ENCODE data around the gene GAA.
"Not testable (repeated sequence)": the region's sequence is repeated elsewhere in the genome, so short reads cannot be mapped to it uniquely, and the experiment has no call there.

The GAA gene

DNA sequence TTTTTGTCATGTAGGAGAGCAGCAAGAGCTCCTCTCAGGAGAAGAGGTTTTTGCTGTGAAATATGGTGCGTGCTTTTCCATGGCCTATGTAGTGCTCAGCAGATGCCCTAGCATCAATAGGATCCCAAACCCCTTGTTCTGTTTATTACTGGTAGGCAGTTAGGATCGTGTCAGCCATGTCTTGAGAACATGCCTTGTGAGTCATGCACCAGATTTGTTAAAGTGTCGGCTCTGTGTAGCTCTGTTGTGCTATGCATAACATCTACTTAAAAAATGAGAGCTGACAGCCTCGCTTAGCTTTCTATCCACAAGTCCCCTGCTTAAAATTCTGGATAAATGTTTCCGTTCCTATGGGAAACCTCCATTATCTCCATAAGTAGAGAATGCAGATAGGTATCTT lies 50.0 kb downstream of the GAA start:
- DNase-seq = no peak

GRCh38 chr17:80152081-80152702 lies 50.8 kb downstream of the GAA start:
- DNase-seq = peak in 1 of 5 experiments; percentile 44

- DNase-seq = no peak
Measured at GRCh38 chr17:80153004-80153403, 51.6 kb downstream of the GAA start.

GRCh38 chr17:80154166-80154565 lies 52.8 kb downstream of the GAA start:
- DNase-seq = no peak

DNA sequence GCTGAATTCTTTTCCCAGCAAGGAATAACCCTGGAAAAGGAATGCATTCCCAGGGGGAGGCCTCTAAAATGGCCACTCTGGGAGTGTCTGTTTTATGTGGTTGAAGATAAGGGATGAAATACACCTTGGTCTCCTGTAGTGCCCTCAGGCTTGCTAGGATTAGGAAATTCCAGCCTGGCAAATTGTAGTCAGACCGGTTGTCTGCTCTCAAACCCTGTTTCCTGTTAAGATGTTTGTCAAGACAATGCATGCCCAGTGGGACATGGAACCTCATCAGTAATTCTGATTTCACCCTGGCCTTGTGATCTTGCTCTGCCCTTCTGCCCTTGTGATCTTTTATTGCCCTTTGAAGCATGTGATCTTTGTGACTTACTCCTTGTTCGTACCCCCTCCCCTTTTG lies 54.2 kb downstream of the GAA start:
- DNase-seq = not testable (repeated sequence)

DNA sequence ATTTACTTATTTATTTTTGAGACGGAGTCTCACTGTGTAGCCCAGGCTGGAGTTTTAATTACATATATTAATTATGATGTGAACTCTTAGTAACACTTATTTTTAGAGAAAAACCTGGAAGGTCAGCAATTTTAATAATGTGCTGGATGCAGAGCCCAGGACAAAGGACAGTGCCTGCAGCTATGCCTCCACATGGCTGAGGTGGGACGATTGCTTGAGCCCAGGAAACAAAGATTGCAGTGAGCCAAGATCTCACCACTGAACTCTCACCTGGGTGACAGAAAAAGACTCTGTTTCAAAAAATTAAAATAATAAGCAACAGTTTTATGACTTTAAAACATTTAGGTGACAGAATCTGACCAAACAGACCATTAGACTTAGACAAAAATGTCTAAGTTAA lies 57.5 kb downstream of the GAA start:
- no peak for DNase-seq

GRCh38 chr17:80160536-80160935 lies 59.2 kb downstream of the GAA start:
- DNase-seq = no peak

GRCh38 chr17:80163336-80163735 lies 62.0 kb downstream of the GAA start:
- DNase-seq = no peak

DNA sequence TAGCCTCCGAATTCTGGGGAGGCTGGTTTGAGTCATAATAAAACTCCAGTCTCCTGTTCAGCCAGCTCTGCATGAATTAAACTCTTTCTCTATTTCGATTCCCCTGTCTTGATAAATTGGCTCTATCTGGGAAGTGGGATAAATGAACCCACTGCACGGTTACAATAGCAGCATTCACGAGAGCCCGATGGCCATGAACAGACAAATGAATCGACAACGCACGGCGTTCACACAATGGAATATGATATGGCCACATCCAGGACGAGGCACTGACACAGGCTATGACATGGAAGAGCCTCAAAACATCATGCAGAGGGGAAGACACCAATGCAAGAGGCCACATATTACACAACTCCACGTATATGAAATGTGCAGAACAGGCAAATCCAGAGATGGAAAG lies 62.8 kb downstream of the GAA start:
- DNase-seq = no peak

DNA sequence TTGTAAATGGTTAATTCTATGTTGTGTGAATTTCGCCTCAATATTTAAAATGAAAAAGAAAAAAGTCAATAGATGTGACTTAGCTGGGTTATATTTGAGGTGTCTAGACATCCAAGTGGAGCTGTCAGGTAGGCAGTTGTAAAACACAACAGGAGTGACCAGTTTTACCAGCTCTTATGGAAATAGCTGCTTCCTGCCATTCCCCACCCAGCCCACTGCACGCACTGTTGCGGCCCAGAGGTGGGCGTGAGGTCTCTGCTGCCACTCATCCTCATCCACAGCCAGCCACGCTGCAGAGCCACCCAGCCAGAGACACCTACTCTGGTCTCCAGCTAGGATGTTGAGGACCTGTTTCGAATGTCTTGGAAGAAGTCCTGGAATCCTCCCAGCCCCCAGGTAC lies 65.1 kb downstream of the GAA start:
- no peak for DNase-seq

DNA sequence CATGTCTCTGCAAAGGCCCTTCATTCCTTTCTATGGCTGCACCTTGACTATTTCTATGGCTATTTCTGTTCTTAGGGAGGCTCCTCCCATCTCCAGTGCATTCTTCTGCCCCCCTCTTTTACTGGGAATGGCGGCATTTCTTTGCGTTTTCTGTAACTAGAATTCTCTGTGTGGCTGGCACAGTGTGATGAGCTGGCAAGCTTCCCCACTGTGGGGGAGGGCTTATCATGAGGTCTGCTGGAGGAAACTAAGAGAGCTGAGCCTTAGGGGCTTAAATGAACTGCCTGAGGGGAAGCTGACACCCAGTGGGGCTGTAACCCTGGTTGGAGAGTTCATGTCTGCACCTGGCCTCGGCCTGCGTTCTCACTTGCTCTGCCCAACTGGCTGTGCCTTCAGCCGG lies 67.0 kb downstream of the GAA start:
- no peak for DNase-seq

- no peak for DNase-seq
Measured at GRCh38 chr17:80169107-80169506, 67.7 kb downstream of the GAA start.

Measured in T-helper 2 cell (primary cell).